ENCODE data around the gene VGF. TPM values are rescaled to one million over a fixed set of nuclear protein-coding genes. Genes with fewer than 3 reads are reported as not detected.

Gene VGF
- total RNA-seq, 1 experiment from 2014 or later: 10.3 TPM

DNA sequence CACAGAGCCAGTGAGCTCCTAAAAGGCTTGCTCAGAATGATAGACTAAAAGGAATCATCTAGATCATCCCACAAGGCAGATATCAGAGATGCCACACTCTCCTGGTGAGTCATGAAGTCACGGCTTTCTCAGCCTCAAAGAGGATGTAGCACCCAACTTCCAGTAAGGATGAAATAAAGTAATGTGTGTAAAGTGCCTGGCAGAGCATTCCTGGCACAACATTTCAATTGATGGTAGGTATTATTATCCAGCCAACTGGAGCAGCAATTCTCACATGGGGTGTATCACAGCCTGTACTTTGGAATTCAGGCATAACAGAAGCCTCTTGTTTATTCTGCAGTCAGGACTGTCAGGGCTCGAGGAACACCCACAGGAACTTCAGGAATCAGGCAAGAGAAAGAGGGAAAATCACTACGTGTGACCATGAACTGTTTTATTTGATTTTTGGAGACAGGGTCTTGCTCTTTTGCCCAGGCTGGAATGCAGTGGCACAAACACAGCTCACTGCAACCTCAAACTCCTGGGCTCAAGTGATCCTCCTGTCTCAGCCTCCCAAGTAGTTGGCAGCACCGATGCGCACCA lies 20.0 kb upstream of the VGF start:
- DNase-seq (ENCODE audit: low read depth): peak; percentile 54

DNA sequence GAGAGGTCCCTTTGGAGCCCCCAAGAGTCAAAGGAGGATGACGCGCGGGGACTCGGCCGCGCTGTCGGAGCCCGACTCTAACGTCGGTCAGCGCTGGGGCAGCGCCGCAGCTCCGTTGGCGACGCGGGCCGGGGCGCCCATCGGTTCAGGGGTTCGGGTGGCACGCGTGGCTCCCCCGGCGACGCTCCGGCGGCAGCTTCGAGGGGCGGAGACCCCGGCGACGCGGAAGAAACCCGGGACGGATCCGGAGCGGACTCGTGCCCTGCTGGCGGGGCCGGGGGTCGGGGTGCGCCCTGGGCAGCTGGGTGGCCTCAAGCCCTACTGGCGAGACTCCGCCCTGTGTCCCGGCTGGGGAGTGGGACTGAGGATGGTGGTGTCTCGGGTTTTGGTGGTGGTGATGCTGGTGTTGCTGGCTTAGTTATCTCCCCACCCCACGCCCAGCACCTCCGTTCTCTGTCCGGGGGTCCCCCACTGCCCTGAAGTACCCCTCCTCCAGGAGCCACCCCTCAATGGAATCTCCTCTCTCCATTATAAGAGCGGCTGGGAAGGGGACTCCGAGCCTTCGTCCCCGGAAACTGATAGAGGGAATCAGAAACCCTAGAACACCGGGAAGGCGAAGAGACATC lies 14.9 kb upstream of the VGF start, which contains the start of gene NAT16:
NAT16 (minus strand) TSS at position 164 of the 626 bp plus-strand sequence. CDS start 5,486 bp downstream, outside the sequence.
- DNase-seq (ENCODE audit: low read depth): no peak

DNA sequence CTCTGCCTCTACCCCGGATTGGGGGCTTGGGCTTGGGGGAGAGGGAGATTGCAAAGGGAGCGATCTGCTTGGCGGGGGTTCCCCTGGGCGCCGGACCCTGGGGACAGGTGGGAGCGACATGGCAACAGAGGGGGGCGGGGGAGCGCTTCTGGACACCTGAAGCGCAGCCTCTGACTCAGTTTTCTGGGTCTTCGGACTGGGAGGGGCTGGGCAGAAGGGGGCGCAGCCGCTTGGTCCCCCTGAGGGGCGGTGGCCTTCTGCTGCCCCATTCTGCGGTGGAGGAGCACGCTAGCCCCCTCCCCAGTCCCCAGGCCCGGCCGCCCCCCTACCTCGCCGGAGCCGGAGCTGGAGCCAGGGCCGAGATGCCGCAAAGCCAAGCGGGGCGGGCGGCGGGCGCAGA lies 14.3 kb upstream of the VGF start:
- DNase-seq (ENCODE audit: low read depth): no peak

DNA sequence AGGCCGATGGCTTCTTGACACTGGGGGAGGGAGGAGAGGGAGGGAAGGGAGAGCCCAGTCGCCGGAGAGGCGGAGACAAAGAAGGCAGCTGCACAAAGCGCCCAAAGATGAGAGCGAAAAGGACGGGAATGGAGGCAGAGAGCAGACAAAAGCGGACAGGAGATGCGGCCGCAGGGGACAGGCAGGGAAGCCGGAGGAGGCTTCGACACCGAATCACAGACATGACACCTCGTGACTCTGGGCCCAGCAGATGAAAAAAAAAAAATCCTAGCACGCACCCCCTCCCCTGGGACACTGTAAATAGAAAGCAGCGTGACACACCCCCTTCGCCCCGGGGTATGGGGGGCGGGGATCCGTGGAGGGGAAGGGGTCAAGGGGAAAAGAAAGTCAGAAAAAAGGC lies 13.7 kb upstream of the VGF start:
- DNase-seq (ENCODE audit: low read depth): peak; percentile 55

DNA sequence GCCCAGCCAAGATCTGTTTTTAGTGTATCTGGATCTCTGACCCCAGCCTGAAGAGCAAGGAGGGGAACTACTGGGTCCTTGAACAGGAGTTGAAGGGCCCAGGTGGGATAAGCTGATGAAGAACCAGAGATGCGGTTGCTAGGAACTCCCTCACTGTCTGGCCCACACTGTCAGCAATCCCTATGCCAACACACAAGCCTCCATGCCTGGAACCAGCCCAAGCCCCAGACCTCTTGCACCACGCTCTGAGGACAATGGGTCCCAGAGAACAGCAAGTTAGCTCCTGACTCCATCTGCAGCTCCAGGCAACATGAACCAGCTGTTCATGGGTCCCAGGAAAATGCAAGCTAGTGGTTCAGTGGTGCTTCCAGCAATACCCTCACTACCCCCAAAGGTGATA lies 12.3 kb upstream of the VGF start:
- no peak for DNase-seq (ENCODE audit: low read depth)

DNA sequence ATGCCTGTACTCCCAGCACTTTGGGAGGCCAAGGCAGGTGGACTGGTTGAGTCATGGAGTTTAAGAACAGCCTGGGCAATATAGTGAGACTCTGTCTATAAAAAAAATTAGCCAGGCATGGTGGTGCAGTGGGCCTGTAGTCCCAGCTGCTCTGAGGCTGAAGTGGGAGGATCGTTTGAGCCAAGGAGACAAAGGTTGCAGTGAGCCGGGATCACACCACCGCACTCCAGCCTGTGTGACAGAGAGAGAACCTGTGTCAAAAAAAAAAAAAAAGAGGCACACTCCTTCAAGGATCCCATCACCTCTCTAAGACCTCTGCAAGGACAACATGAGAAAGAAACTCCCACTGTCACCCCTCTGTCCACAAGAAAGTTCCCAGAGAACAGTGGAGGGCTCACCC lies 10.3 kb upstream of the VGF start:
- DNase-seq (ENCODE audit: low read depth): no peak

DNA sequence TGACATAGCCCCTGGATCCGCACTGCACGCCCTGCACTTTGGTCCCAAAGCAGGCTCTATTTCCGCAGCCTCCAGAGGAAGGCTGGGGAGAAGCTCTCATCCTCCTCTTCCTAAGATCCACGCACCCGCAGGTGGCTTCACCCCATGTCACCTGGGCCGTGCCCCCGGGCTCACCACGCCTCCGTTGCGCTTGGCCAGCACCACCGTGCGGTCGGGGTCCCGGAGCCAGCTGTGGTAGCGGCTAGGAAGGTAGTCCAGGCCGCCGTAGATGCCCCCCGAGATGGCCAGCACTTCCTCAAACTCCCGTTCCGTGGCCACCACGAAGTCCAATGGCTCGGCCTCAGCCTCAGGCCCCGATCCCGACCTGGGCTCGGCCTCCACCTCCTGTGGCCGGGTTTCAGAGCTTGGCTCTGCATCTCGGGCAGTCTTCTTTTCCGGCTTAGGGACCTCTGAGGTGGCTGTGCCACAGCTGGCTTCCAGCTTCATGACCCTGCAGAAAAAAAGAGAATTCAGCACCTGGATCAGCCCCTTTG lies 9.0 kb upstream of the VGF start:
- peak; percentile 38 for DNase-seq (ENCODE audit: low read depth)

DNA sequence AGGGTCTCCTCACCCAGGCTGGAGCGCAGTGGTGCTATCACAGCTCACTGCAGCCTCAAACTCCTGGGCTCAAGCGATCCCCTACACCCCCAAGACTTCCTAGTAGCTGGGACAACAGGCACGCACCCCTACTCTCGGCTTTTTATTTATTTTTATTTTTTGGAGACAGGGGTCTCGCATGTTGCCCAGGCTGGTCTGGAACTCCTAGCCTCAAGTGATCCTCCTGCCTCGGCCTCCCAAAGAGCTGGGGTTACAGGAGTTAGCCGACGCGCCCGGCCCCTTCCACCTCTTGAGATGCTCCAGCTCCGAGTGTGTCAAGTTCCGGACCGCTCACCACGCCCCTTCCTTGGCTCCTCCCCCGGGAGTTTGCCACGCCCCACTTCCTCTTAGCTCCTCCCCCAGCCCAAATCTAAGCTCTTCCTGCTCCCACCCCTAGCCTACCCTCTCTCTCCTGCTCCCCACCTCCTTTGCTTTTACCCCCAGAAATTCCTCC lies 8.4 kb upstream of the VGF start:
- DNase-seq (ENCODE audit: low read depth): peak; percentile 91

DNA sequence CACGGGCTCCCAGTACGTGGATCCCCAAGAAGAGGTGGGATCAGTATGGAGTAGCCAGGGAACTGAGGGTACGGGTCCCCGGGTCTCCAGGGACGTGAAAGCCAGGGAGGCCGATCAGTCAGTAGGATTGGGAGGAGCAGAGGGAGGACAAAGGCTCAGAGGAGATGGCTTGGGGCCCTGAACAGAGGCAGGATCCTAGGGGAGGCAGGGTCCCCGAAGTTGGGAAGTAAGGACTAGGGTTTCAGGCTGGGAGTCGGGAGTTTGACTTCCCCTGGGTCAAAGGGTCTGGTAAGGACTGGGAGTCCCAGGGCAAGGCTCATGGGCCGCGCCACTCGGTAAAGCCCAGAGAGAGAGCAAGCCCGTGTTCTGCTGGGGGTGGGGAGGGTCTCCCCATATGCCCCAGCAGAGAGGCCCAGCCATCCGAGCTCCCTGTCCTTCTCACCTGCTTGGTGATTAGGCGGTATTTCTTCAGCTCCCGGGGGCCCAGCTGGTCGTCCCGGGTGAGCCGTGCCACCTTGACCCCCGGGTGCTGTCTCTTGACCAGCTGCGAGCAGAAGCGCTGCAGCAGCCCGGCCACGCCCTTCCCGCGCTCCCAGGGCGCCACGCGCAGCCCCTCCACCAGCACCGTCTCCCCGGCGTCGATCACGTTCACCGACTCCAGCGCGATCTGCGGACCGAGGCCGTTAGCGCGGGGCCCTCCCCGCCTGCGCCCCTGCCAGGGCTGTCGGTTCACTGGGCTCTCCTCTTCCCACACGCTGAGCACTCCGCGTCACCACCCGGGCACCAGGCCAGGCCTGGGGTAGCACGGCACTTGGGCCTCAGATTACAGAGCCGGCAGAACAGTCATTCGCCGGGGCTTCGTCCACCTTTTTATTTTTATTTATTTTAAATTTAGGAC lies 7.7 kb upstream of the VGF start:
- peak; percentile 100 for DNase-seq (ENCODE audit: low read depth)

DNA sequence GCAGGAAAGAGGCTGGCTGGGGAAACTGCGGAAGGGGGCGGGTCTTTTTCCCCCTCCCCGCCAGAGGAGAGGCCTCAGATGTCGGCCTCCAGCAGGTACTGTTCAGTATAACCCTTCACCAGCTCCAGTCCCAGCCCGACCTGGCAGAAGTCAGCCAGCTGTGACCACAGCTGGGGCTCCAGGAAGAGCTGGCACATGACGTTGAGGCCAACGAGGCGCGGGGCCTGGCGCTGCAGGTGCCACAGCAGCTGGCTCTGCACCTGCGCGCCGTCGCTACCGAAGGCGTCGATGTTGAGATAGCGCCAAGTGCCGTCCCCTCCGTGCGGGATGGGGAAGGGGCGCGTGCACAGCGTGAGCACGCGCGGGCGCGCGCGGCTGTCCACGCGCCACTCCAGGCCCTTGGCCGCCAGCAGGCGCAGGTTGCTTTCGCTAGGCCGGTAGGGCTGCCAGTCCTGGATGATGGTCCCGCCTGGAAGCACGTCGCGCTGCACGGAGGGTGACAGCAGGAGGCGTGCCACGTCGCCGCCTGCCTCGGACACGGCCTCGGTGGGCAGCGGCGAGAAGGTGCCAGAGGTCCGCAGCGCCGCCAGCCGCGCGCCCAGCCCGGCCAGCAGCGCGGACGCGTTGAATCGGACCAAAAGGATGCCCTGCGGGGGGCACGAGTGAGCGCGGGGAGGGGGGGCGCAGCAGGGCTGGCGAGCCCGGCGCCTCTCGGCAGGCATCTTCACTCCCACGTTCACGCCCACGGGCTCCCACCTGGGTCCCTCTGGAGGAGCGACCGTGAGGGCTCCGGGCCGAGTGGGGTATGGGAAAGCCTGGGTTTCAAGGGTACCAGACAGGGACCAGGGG lies 6.9 kb upstream of the VGF start:
- peak; percentile 47 for DNase-seq (ENCODE audit: low read depth)

DNA sequence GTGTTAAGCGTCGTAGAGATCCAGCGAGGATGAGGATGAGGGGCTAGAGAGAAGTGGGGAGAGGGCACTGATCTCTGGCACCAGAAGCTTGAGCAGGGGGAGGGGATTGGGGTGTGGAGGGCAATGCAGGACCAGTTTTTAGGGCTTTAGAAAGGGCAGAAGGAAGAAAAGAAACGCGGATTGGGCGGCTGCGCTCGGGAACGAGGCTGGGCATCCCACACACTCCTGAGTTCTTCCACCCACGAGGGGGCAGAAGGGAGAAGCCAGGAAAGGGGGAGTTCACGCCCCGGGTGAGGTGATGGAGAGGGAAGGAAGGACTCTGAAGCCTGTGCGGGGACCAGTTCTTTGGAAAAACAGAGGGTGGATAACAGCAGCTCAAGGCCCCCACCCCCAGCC lies 6.1 kb upstream of the VGF start:
- no peak for DNase-seq (ENCODE audit: low read depth)

DNA sequence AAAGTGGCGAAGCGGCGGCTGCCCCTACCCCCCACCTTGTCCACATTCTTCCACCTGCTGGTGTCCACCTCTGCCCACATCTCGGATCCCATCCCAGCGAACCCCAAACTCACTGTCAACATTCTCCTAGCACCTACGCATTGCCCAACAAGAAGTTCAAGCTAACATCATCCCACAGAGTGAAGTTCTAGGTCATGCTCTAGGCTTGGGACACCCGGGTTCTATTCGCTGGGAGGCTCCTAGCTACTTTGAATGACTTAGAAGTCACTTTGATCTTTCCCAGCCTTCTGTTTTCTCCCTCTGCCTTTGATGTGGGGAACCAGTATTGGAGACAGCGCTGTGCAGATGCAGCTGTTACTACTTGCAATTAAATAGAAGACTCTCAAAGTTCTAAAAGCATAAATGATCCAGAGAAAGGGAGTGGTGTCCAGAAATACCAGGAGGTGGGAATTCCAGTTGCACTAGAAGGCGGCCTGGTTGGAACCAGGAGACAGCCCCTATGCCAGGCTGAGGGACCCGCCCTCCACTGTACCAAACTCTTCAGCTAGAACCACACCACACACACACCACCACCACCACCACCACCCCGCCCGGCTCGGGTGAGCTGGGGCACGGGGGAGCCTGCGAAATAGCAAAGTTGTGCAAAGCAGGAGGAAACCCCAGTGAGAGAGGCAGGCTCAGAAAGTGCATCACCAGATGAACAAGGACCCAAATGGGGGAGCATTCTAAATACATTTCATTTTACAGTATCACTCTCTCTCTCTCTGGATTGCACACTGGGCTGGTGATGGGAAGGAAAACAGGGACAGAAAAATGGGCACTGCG lies 5.5 kb upstream of the VGF start:
- DNase-seq (ENCODE audit: low read depth): no peak

DNA sequence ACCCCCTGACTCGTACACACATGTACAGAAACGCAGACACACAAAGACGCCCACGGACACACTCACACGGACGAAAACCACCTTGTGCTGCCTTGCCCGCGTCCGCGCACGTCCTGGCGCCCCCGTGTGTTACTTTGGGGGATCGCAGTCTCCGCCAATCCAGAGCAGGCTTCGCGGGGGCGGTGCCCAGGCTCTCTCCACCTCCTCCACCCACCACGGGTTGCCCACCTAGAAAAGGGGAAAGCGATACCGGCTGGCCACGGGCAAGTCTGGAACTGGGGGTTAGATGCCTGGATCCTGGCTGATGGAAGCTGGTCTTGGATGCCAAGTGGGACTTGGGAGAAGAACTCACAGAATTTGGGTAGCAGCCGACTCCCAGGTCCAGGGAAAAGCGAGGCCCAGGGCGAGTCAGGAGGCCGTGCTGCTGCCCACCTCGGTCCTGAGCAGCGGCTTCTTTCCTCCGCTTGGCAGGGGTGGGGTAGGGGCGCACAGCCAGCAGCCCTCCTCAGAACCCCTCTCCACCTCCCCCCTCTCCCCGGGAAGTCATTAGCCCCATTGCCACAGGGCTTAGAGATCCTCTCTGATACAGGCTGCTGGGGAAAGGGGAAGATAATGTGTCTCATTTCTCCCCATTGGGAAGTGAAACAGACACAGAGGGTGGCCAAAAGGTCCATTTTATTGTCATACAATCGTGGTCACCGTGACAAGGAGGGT lies 4.6 kb upstream of the VGF start:
- DNase-seq (ENCODE audit: low read depth): peak; percentile 86

DNA sequence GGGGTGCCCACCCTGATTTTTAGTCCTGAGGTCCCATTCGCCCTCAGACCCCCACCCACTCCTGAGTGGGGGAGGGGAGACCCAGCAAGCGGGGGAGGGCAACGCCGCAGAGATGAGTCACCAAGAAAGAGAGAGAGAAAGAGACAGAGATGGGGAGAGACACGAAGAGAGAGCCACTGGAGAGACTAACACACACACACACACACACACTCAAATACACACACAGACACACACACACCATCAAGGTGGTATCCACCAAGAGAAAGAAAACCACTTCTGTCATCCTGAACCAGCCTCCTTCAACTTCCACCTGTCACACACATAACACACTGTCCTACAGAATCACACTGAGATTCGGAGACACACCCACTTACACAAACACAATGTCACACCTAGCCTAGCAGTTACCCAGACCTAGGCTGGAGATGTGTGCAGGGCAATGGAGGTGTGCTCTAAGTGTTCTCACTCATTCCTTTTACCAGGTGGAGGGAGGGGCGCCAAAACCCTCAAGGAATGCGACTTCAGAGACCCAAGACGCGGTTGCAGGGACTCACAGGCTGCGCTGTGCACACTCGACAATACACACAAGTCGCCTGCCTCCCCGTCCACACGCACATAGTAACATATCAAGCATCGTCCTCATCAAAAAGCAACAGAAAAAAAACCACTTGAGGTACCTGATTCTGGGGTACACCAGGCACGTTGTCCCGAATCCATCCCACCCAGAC lies 3.9 kb upstream of the VGF start:
- DNase-seq (ENCODE audit: low read depth): peak; percentile 49

DNA sequence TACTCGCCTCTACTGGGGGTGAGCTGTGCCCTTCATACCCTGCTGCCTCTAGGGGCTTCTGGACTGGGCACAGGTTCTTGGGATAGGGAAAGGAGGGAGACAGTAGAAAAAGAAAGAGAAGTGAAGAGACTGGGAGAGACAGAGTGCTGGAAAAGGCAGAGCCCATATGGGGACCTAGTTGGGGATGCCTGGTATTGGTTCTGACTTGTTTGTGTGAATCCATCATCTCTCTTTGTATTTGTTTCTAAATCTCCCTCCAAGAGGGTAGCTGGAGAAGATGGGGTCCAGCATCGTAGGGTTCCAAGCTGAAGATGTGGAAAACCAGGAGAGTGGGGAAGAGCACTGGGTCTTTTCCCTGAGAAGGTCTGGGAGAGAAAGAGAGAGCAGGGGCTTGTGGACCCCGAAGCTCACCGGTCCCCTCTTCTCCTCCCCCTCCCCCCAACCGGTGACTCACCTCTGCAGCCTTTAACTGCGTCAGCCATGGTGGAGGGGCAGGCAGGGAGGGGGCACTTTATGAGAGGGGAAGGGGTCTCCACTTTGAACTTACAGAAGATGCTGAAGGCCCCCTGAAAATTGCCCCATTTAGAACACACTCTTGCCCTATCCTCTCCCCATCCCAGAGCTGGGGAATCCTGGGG lies 3.2 kb upstream of the VGF start:
- peak; percentile 60 for DNase-seq (ENCODE audit: low read depth)

DNA sequence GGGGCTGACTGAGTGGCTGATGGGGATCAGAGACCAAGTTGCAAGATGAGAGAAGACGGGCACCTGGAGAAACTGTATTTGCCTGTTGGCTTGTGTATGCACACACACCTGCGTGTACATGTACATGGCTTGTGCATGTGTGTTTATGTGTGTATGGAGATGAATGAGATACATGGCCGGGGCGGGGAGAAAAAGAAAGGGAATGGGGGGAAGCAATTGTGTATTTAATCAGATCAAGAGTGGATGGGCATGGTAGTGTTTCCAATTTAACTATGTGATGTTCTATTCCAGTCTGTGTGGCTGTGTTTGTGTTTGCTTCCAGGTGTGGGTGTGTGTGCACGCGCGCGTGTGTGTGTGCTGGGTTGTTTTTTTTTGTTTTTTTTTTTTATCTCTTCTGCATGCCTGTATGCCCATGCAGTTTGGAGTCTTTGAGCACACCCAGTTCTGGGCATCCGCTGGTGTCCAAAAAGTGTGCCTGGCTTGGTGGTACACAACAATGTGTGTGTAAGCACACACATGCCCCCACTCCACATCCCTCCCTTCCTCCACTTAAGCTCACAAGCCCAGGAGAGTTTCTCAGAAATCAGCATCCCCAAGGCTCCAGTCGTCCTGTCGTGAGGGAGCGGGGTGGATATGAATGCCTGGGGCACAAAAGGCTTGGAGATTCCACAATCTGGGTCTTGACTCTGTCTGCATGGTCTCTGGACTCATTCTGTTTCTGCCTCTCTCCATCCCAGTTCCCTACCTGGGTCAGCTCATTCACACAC lies 2.5 kb upstream of the VGF start:
- DNase-seq (ENCODE audit: low read depth): peak; percentile 47

DNA sequence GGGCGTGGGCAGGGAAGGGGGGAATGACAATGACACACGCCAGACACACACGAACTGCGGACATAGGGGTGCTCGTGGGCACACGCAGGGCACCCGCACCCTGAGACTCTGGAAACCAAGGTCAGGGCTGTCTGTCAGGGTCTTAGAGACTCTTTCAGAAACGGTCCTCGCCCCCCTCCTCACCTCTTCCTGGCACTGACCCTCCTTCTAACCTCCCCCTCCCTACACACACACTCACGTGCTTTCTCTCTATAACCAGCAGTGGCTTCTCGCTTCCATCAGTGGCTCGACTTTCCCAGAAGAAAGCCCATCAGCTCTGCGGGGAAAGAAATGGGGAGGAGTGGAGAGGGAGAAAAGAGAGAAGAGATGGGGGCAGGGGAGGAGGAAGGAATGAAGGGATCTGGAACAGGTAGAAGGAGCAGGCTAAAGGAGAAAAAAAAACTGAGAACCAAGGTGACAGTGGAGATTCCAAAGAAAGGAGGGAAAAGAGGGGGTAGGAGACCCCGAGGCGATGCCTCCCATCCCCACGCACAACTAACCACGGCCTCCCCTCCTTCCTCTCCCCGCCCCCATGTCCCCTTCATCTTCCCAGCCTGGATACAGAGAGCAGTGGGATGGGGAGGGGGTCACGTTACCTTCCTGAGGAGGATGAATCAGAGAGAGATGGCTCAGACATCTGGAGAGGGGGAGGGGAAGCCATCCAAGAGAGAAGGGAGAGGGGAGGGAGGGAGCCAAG lies 1.7 kb upstream of the VGF start:
- peak; percentile 90 for DNase-seq (ENCODE audit: low read depth)

DNA sequence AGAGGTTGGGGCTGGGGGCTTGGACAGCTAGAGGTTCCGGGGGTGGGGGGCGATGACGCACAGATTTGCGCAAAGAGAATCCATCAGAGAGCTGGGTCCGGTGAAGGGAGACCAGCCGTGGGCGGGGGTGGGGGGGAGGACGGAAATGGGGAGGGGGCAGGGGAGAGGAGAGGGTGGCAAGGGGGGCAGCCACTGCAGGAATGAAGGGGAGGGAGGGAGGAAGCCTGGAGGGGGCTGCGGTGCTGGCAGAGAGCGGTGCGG lies 1.2 kb upstream of the VGF start:
- no peak for DNase-seq (ENCODE audit: low read depth)

Measured in Daoy (cell line).